ENCODE data around the gene SLC30A1.
"Not testable (repeated sequence)": the region's sequence is repeated elsewhere in the genome, so short reads cannot be mapped to it uniquely, and the experiment has no call there.

Gene SLC30A1

GRCh38 chr1:211578640-211579439, at the start of gene SLC30A1:
Gene SLC30A1 (minus strand): TSS chr1:211579161. CDS start chr1:211578612, 549 bp downstream.
- peak; percentile 99 for DNase-seq (ENCODE audit: low read depth in 2 of 2)

- no peak for DNase-seq (ENCODE audit: low read depth in 2 of 2)
Observed at GRCh38 chr1:211628417-211628816, 49.5 kb upstream of the SLC30A1 start.

- no peak for DNase-seq (ENCODE audit: low read depth in 2 of 2)
Observed at GRCh38 chr1:211627259-211627658, 48.3 kb upstream of the SLC30A1 start.

GRCh38 chr1:211625866-211626265, 46.9 kb upstream of the SLC30A1 start:
- DNase-seq (ENCODE audit: low read depth in 2 of 2): not testable (repeated sequence)

- no peak for DNase-seq (ENCODE audit: low read depth in 2 of 2)
Observed at GRCh38 chr1:211625040-211625439, 46.1 kb upstream of the SLC30A1 start.

GRCh38 chr1:211623515-211623914, 44.6 kb upstream of the SLC30A1 start:
- DNase-seq (ENCODE audit: low read depth in 2 of 2): no peak

- DNase-seq (ENCODE audit: low read depth in 2 of 2): no peak
Observed at GRCh38 chr1:211621447-211622198, 42.7 kb upstream of the SLC30A1 start.

- DNase-seq (ENCODE audit: low read depth in 2 of 2): no peak
Observed at GRCh38 chr1:211620097-211620496, 41.1 kb upstream of the SLC30A1 start.

- DNase-seq (ENCODE audit: low read depth in 2 of 2): no peak
Observed at GRCh38 chr1:211619033-211619996, 40.4 kb upstream of the SLC30A1 start.

- no peak for DNase-seq (ENCODE audit: low read depth in 2 of 2)
Observed at GRCh38 chr1:211616965-211617297, 38.0 kb upstream of the SLC30A1 start.

- DNase-seq (ENCODE audit: low read depth in 2 of 2): no peak
Observed at GRCh38 chr1:211616231-211616964, 37.4 kb upstream of the SLC30A1 start.

GRCh38 chr1:211614615-211615014, 35.7 kb upstream of the SLC30A1 start:
- no peak for DNase-seq (ENCODE audit: low read depth in 2 of 2)

GRCh38 chr1:211613951-211614350, 35.0 kb upstream of the SLC30A1 start:
- no peak for DNase-seq (ENCODE audit: low read depth in 2 of 2)

- no peak for DNase-seq (ENCODE audit: low read depth in 2 of 2)
Observed at GRCh38 chr1:211613108-211613947, 34.4 kb upstream of the SLC30A1 start.

- no peak for DNase-seq (ENCODE audit: low read depth in 2 of 2)
Observed at GRCh38 chr1:211612786-211613107, 33.8 kb upstream of the SLC30A1 start.

- no peak for DNase-seq (ENCODE audit: low read depth in 2 of 2)
Observed at GRCh38 chr1:211611818-211612217, 32.9 kb upstream of the SLC30A1 start.

GRCh38 chr1:211610779-211611556, 32.0 kb upstream of the SLC30A1 start:
- no peak for DNase-seq (ENCODE audit: low read depth in 2 of 2)

- no peak for DNase-seq (ENCODE audit: low read depth in 2 of 2)
Observed at GRCh38 chr1:211609120-211610024, 30.4 kb upstream of the SLC30A1 start.
